Measurements from ENCODE around the gene CACHD1.

Gene CACHD1

DNA sequence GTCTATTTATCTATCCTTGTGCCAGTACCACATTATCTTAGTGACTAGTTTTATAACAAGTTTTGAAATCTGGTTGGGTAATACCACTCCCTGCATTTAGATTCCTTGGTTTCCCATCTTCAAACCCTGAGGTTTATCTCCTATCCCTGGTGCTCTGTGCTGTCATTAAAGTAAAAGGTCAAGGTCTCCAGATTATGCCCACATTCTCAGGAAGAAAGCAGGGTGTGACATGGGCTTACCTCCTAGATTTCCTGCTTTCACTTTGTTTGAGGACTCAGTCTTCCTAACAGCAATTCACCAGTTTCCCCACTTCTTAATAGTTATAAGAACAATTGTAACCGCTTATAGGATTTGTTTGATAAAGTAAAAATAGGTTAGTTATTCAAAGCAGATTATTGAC is 86.0 kb downstream of the CACHD1 start:
- DNase-seq: no peak

DNA sequence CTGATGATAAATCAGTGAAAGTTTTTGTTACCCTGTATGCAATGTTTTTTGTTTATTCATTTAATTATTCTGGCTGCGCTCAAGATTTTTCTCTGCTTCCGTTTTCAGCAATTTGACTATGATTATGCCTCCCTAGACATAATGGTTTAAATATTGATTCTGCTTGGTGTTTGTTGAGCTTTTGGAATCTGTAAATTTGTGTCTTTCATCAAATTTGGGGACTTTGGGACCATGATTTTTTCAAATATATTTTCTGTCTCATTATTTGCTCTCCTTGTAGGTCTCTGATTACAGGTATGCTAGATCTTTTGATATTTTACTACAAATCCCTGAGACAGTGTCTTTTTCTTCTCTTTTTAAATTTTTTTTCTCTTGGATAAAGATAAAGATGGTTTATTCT is 92.1 kb downstream of the CACHD1 start:
- DNase-seq: no peak

- DNase-seq: no peak
Observed at GRCh38 chr1:64563958-64564565, 94.1 kb downstream of the CACHD1 start.

- no peak for DNase-seq
Observed at GRCh38 chr1:64564891-64565290, 95.0 kb downstream of the CACHD1 start.

DNA sequence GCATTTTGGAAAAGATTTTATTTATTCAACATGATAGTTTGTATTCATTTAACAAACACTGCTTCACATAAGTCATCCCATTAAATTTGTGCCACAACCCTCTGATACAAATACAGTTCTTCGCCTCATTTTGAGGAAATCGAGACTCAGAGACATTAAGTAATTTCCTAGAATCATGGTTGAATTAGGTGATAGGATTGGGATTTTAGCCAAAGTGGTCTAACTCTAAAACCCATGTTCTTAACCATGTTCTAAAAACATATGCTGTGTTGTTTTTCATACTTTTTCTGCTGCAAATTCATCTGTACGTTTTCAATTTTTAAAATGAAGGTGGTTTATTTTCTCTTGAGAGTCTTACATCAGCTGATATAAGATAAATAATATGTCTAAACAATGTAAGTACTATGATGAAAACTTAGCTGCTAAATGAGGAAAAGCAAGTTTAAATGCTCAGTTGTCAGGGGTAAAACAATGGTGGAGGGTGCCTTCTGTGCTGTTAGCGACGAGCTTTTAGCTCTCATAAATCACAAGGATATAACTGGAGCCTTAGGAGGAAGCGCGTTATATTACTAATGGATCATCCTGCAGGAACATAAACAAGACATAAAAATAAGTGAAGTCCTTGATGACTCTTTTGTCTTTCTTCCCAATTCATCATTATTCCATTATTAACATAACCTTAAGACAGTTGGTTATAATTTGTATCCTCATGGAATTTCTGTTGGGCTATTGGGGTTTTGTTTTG is 97.7 kb downstream of the CACHD1 start:
- no peak for DNase-seq

DNA sequence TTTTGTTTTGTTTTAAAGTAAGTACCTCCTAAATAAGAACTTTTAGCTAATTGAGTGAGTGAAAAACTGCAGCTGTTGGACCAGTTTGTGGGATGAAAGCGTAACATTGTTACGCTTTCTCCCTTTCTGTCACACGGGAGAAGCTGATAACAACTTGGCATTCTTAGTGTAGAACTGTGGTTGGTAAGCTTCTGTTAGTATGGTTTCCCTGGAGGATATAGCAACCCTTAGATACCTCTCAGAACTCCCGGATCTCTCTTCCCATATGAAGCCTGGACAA is 98.2 kb downstream of the CACHD1 start:
- DNase-seq: no peak

GRCh38 chr1:64569411-64569810 is 99.5 kb downstream of the CACHD1 start:
- no peak for DNase-seq

GRCh38 chr1:64570267-64570855 is 100.4 kb downstream of the CACHD1 start:
- no peak for DNase-seq

GRCh38 chr1:64572222-64572900 is 102.4 kb downstream of the CACHD1 start:
- no peak for DNase-seq

DNA sequence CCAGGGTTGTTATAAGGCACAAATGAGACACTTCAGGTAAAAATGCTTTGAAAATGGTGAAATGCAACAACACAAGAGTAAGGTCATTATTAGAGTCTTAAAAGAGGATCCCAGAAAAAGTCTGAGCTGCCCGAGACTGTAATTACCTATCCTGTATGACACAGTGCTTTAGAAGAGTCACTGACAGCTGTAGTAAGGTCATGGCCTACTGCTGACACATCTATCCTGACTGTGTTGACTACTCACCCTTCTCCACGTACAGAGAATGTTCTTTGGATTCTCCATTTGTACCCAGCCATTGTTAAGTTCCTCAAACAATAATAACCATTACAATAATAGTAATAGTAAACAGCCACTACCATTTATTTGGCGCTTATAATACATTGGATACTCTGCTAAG is 104.4 kb downstream of the CACHD1 start:
- DNase-seq: no peak

- DNase-seq: no peak
Observed at GRCh38 chr1:64575881-64576676, 106.2 kb downstream of the CACHD1 start.

DNA sequence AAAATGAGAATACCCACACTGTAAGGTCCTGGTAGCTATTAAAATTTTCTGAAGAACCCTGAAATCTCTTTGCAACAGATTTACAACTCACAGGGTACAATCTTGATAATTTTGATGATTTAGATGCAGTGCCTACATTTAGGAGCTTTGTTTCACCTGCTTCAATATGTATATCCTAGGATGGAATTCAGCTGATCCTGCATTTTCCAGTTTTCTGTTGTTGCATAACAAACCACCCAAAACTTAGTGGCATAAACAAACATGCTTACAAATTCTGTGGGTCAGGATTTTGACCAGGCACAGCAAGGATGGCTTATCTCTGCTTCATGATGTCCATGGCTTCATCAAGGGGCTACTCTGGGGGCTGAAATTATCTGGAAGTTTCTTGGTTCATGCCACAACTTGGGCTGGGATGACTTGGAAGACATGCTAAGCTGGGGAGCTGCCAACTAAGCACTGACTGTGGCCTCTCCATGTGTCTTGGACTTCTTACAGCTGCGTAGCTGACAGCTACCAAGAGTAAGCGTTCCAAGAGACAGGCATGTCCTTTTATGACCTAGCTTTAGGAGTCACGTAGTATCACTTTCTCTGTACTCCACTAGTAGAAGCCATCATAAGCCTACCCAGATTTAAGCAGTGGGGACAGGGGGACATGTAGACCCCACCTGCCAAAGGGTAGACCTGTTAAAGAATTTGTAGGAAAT is 108.5 kb downstream of the CACHD1 start:
- DNase-seq: no peak

GRCh38 chr1:64579767-64580166 is 109.8 kb downstream of the CACHD1 start:
- DNase-seq: no peak

DNA sequence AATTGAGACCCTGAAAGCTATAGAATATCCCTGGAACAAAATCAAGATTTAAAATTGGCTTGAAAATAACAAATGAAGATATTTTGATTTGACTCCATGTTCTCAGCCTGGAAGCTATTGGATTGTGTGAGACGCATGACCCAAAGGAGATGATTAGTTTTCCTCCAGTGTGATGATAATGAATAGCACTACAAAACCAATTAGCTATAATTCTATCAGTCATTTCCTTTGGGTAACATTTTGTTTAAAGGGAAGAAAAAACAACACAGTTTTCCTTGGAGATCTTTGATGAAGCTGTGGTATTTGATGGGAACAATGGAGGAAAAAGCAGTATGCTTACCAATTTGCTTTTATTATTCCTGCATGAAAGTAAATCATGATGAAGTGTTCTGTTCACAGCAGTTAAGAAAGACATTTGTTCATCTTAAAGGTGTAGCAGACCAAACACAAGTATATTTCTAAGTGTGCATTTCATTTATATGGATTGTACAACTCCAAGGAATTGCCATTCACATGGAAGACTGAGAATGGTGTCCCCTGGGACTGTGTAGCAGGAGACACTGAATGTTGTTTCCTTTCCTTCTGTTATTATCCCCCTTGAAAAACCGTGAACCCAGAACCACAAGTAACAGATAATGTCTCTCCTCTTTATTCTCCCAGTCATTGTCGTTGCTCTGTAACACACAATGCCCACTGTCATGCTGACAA is 111.4 kb downstream of the CACHD1 start:
- DNase-seq: no peak

DNA sequence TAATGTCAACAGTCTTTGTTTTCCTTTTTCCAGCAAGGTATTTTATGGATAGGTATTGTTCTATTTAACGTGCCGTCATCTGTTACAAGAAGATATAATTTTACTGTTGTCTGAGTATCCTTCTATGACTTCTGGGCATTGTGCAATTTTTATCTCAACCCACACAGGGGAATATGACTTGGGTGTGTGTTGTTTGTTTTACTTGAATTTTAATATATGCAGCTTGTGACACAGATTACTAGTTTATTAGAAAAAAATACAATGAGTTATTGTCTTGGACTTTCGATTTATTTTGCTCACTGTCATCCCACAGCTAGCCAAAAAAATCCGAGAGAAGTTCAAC is 111.9 kb downstream of the CACHD1 start:
- no peak for DNase-seq

GRCh38 chr1:64584479-64584878 is 114.5 kb downstream of the CACHD1 start:
- no peak for DNase-seq

DNA sequence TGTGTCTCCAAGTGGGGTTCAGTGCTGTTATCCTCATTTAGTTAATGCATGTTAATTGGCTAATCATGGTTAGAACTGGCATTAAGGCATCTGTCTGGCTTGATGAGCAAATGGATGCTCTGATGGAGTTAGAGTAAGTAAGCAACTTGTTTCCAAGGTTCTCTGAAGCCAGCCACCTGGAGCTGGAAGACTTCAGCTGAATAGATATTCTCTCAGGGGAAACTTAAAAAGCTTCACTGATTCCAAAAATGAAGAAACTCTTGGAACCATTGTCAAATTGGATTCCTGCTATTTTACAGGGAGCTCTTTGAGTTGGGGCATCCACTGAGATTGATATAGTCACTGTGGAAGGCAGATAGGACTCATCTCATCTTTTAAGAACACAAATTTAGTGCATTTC is 118.9 kb downstream of the CACHD1 start:
- no peak for DNase-seq

- no peak for DNase-seq
Observed at GRCh38 chr1:64590316-64590715, 120.4 kb downstream of the CACHD1 start.

GRCh38 chr1:64594446-64594845 is 124.5 kb downstream of the CACHD1 start:
- no peak for DNase-seq

- no peak for DNase-seq
Observed at GRCh38 chr1:64595871-64596515, 126.1 kb downstream of the CACHD1 start.

DNA sequence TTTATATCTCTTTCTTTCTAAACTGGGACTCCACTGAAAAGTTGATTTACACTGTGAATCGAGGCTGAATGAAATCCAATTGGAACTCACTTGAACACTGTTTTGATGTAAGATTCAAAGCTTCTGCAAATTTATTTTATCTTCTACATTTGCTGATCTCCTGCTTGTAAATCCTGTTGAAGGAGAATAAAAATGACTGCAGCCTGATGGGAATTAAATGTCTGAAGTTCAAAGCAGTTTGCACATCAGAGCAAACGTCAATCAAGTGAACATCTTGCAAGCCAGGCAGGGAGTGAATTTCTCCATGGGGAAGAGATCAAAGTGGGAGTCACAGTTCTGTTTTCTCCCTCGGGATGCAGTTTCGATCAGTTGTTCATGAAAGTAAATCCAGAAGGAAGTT is 127.2 kb downstream of the CACHD1 start:
- no peak for DNase-seq
